Measurements from ENCODE around the gene DCAF7. TPM values are rescaled to one million over a fixed set of nuclear protein-coding genes. Genes with fewer than 3 reads are reported as not detected.
A peak's percentile ranks its signal among the peaks of the same experiment; 100 is the strongest.

Gene DCAF7
- total RNA-seq, 1 donor from 2014 or later: 135 TPM

DNA sequence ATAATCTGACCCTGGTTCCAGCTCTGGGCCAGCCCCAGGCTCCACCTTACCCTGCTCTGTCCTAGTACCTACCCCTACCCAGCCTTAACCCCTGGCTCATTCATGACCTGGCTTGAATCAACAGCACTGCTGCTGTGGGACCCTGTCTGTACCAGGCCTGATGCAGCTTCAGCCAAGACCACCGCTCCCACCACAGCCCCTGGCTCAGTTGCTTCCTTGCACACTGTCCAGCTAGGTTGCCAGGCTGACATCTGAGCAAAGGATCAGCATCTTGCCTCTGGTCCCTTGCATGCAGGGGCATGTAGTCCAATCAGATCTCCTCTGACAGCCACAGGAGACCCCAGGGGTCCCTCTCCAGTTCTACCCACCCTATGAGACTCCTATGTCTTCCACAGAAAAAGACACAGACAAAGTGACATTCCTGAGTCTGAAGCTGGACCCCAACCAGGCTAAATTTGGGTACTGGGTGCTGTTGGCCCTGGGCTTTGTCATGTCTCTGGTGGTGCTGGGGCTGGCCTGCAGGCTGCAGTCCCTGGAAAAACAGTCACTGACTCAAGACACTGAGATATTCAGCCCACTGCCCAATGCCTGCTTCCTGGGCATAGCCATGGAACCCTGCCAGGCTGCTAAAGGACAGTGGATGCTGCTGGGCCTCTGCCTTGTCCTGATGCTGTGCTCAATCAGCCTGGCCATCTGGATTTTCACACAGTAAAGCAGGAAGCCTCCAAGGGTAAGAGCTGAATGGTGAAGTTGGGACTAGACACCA is 31.0 kb upstream of the DCAF7 start:
- DNase-seq (ENCODE audit: low spot score, unreplicated experiment): no peak
- H3K27ac Mint-ChIP-seq: no peak overlapping the region
- peaks cover 5% of the 10 kb centered on the region for H3K4me1 Mint-ChIP-seq (ENCODE audit: low read depth)
- H3K4me3 Mint-ChIP-seq (ENCODE audit: low read depth): no peak overlapping the region
- H3K9me3 Mint-ChIP-seq (ENCODE audit: low read depth): no peaks in the 10 kb centered on the region
- no peaks in the 10 kb centered on the region for H3K36me3 Mint-ChIP-seq (ENCODE audit: insufficient read depth)
- H3K27me3 Mint-ChIP-seq: peaks cover 15% of the 10 kb centered on the region
- TF ChIP-seq, protein P1, sequence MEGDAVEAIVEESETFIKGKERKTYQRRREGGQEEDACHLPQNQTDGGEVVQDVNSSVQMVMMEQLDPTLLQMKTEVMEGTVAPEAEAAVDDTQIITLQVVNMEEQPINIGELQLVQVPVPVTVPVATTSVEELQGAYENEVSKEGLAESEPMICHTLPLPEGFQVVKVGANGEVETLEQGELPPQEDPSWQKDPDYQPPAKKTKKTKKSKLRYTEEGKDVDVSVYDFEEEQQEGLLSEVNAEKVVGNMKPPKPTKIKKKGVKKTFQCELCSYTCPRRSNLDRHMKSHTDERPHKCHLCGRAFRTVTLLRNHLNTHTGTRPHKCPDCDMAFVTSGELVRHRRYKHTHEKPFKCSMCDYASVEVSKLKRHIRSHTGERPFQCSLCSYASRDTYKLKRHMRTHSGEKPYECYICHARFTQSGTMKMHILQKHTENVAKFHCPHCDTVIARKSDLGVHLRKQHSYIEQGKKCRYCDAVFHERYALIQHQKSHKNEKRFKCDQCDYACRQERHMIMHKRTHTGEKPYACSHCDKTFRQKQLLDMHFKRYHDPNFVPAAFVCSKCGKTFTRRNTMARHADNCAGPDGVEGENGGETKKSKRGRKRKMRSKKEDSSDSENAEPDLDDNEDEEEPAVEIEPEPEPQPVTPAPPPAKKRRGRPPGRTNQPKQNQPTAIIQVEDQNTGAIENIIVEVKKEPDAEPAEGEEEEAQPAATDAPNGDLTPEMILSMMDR (IDR thresholded peaks at IDR 0.05; ENCODE audit: unreplicated experiment): no peak

DNA sequence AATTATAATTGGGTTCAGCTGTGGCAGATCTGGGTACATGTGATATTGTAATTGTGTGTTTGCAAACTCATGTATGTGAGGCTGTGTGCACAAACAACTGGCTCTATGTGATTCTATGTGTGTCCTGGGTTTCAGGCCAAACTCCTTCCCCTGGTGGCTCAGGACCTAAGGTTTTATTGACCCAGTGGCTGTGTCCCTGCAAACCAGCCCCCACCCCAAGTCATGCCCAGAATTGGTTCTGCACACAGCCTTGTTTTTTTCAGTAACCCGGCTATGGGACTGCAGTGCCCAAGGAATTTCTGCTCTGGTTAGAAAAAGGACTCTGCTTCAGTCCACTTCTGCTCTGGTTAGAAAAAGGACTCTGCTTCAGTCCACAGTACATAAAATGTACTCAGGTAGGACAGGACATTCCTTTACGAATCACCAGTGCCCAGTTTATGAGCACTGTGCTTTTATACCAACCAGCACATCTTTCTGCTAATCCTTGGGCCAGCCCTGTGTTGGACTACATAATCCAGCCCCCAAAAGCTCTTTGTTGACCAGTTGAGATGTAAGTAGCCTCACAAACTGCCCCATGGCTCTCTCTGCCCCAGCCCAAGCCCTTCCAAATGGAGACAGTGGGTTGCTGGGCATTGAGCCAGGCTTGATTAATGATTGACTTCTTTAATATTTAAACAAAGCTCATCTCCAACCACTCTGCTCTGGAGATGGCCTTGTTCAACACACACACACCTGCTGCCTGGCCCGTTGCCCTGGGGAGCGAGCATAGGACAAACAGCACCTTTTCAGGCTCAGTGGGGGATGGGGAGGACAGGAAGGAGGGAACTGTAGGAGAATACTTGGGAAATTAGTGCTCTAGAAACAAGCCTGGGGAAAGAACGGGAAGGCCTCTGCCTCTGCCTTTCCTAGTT is 30.1 kb upstream of the DCAF7 start:
- DNase-seq (ENCODE audit: low spot score, unreplicated experiment): no peak
- Mint-ChIP-seq H3K36me3 (ENCODE audit: insufficient read depth) (no peaks in the 10 kb centered on the region), H3K27me3 (peaks cover 24% of the 10 kb centered on the region), H3K4me1 (ENCODE audit: low read depth) (peaks cover 5% of the 10 kb centered on the region), H3K4me3 (ENCODE audit: low read depth) (no peak overlapping the region), H3K9me3 (ENCODE audit: low read depth) (no peaks in the 10 kb centered on the region), H3K27ac (no peak overlapping the region)
- TF ChIP-seq, protein P1 (IDR thresholded peaks at IDR 0.05; ENCODE audit: unreplicated experiment): no peak

DNA sequence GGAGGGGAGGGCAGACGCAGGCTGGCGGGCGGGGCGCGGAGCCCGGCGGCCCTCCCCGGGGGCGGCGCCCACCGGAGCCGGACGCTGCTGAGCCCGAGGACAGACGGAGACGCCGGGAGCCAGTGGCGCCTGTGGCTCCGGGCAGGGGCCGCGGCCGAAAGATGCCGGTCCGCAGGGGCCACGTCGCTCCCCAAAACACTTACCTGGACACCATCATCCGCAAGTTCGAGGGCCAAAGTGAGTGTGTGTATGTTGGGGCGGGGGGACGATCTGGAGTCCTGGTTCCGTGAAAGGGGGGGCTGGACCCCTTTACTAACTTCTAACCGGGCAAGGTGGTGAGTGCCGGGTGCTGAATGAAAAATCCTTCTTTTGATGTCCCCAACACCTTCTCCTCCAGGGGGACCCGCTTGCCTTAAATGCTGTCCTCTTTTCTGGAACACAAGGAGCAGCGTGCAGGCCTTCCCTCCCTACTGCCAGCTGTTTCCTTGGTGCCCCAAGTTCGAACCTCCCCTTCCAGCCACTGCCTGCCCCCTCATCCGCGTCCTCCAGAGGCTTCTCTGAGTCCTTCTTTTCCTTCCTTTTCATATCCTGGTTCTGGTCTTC is 26.9 kb upstream of the DCAF7 start, which contains the start of gene KCNH6:
KCNH6 (plus strand) TSS at position 106 of the 603 bp plus-strand sequence; CDS start at position 162, 56 bp downstream.
- TF ChIP-seq, protein P1 (IDR thresholded peaks at IDR 0.05; ENCODE audit: unreplicated experiment): no peak
- H3K4me3 Mint-ChIP-seq (ENCODE audit: low read depth): peak within 1 kb of the TSS; percentile 64
- H3K27me3 Mint-ChIP-seq: peaks cover 31% of the 10 kb centered on the region
- no peak for DNase-seq (ENCODE audit: low spot score, unreplicated experiment)
- no peaks in the 10 kb centered on the region for H3K9me3 Mint-ChIP-seq (ENCODE audit: low read depth)
- H3K4me1 Mint-ChIP-seq (ENCODE audit: low read depth): peaks cover 5% of the 10 kb centered on the region
- H3K27ac Mint-ChIP-seq: no peak within 1 kb of the TSS
- H3K36me3 Mint-ChIP-seq (ENCODE audit: insufficient read depth): no peaks in the 10 kb centered on the region

DNA sequence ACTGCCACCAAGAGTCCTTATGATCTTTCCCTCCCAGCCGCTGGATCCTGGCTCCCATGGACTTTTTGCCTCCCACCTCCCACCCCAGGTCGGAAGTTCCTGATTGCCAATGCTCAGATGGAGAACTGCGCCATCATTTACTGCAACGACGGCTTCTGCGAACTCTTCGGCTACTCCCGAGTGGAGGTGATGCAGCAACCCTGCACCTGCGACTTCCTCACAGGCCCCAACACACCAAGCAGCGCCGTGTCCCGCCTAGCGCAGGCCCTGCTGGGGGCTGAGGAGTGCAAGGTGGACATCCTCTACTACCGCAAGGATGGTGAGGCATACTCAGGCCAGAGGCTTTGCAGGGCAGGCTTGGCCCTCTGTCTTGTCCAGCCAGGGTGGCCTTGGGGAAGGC is 26.2 kb upstream of the DCAF7 start:
- Mint-ChIP-seq H3K4me1 (ENCODE audit: low read depth) (peaks cover 5% of the 10 kb centered on the region), H3K36me3 (ENCODE audit: insufficient read depth) (no peaks in the 10 kb centered on the region)

More for the DNA sequence above, 26.2 kb upstream of the DCAF7 start:
- peaks cover 31% of the 10 kb centered on the region for H3K27me3 Mint-ChIP-seq
- H3K27ac Mint-ChIP-seq: no peak overlapping the region
- no peaks in the 10 kb centered on the region for H3K9me3 Mint-ChIP-seq (ENCODE audit: low read depth)
- no peak for DNase-seq (ENCODE audit: low spot score, unreplicated experiment)
- H3K4me3 Mint-ChIP-seq (ENCODE audit: low read depth): peak overlapping the region; percentile 64
- TF ChIP-seq, protein P1 (IDR thresholded peaks at IDR 0.05; ENCODE audit: unreplicated experiment): no peak
